ENCODE measurements around the gene ANGEL2. TPM values are rescaled to one million over a fixed set of nuclear protein-coding genes. Genes with fewer than 3 reads are reported as not detected.

Gene ANGEL2
- 60.5 and 62.8 TPM in 2 replicates for total RNA-seq

GRCh38 chr1:213015099-213016050, at the start of gene ANGEL2:
Gene ANGEL2 (minus strand): TSS chr1:213015867. CDS start chr1:213015671, 196 bp downstream.

GRCh38 chr1:213051127-213051880, 35.6 kb upstream of the ANGEL2 start, which contains the start of gene RPS6KC1:
Gene RPS6KC1 (plus strand): TSS chr1:213051241. CDS start chr1:213051405, 164 bp downstream.

GRCh38 chr1:212950243-212951125, 65.2 kb downstream of the ANGEL2 start, which contains the start of gene VASH2:
Gene VASH2 (plus strand): TSS chr1:212950541. CDS start chr1:212951543, 1,002 bp downstream.

Other genes starting within 250 kb of the ANGEL2 start
- 21.6 and 24.7 TPM in 2 replicates for gene NSL1, start 224.1 kb downstream of the ANGEL2 start, total RNA-seq
- 11.7 and 13.5 TPM in 2 replicates for gene TATDN3, start 224.0 kb downstream of the ANGEL2 start, total RNA-seq
- gene SPATA45, start 168.2 kb downstream of the ANGEL2 start, total RNA-seq = not detected in 2 replicates
- gene FLVCR1, start 157.6 kb downstream of the ANGEL2 start, total RNA-seq = 4.3 and 8.4 TPM in 2 replicates
- not detected in 2 replicates for gene VASH2, start 65.3 kb downstream of the ANGEL2 start, total RNA-seq
- 31.7 and 37.6 TPM in 2 replicates for gene RPS6KC1, start 35.4 kb upstream of the ANGEL2 start, total RNA-seq

All from hair follicle dermal papilla cell (primary cell).